Panc1 (cell line): Measurements from ENCODE around the gene ECI2. TPM values are rescaled to one million over a fixed set of nuclear protein-coding genes. Genes with fewer than 3 reads are reported as not detected.

Experiments used
- ATAC-seq: fragments of 200-7000 bp; cut with Tn5 transposase; 2 replicates; pipeline ENCODE4 v1.9.1; 2020; ENCODE audit warnings: mild to moderate bottlenecking, moderate library complexity
- BruUV-seq: library from RNA; stranded (reverse); fragments of 400-500 nt; replicated peaks from 2 replicates; lab custom pipeline; 2021; lab: Mats Ljungman, UMichigan
- CTCF ChIA-PET: fragments of 300-600 bp; sonication (Branson Sonifier 250); formaldehyde crosslinking; loops from one replicate; lab custom pipeline; 2022; ENCODE audit warnings: antibody characterized with exemption; lab: Charles Lee
- POLR2A ChIA-PET: fragments of 300-600 bp; sonication (Branson Sonifier 250); formaldehyde crosslinking; loops from one replicate; lab custom pipeline; 2022; ENCODE audit warnings: antibody characterized with exemption; lab: Charles Lee
- DNase-seq: peaks from one replicate; pipeline ENCODE4 v3.0.0-alpha.2; 2010; ENCODE audit warnings: low read depth, low spot score
- H3K27ac ChIP-seq: 2 replicates; pipeline ENCODE4 v1.5.1; 2011; ENCODE audit warnings: mild to moderate bottlenecking, low read length, inconsistent platforms
- H3K27me3 ChIP-seq: fragments of 200-500 bp; sonication (Bioruptor generic); 2 replicates; pipeline ENCODE4 v1.6.0; 2014; ENCODE audit warnings: low read length, inconsistent platforms; ENCODE audit not compliant: control insufficient read depth, insufficient read depth
- H3K36me3 ChIP-seq: fragments of 200-500 bp; sonication (Bioruptor generic); 2 replicates; pipeline ENCODE4 v1.5.1; 2014; ENCODE audit warnings: inconsistent platforms, mild to moderate bottlenecking, low read length, moderate library complexity; ENCODE audit not compliant: control insufficient read depth, insufficient read depth
- H3K4me1 ChIP-seq: 2 replicates; pipeline ENCODE4 v1.5.1; 2011; ENCODE audit warnings: inconsistent platforms, mild to moderate bottlenecking, low read length, moderate library complexity; ENCODE audit not compliant: control insufficient read depth, insufficient read depth
- H3K4me3 ChIP-seq, 2 experiments: 2 replicates each; pipeline ENCODE4 v1.5.1; 2011 to 2012; ENCODE audit warnings: low read depth in 2 of 2, low read length in 2 of 2, mild to moderate bottlenecking in 2 of 2, inconsistent platforms in 1 of 2, moderate library complexity in 1 of 2
- H3K9me3 ChIP-seq: fragments of 200-500 bp; sonication (Bioruptor generic); 2 replicates; pipeline ENCODE4 v1.5.1; 2014; ENCODE audit warnings: low read depth, mild to moderate bottlenecking, inconsistent platforms, low read length, moderate library complexity; ENCODE audit not compliant: control insufficient read depth, insufficient read depth
- CTCF ChIP-seq: fragments of 450-650 bp; IDR thresholded peaks from 2 replicates; pipeline ENCODE4 v1.5.1; 2017; ENCODE audit warnings: mild to moderate bottlenecking
- POLR2AphosphoS5 ChIP-seq: IDR thresholded peaks from 2 replicates; pipeline ENCODE4 v1.6.1; 2012; ENCODE audit warnings: mild to moderate bottlenecking, low read depth, low read length, moderate library complexity
- REST ChIP-seq, 2 experiments: IDR thresholded peaks; 2 replicates each; pipeline ENCODE4 v1.6.1; 2011 to 2012; ENCODE audit warnings: low read depth in 2 of 2, control low read depth in 1 of 2, low read length in 1 of 2, mild to moderate bottlenecking in 1 of 2, moderate library complexity in 1 of 2; ENCODE audit not compliant: insufficient read depth in 1 of 2
- SIN3A ChIP-seq: IDR thresholded peaks from 2 replicates; pipeline ENCODE4 v1.6.1; 2012; ENCODE audit warnings: low read depth, mild to moderate bottlenecking, low read length, moderate library complexity, borderline replicate concordance; ENCODE audit not compliant: insufficient read depth
- TCF7L2 ChIP-seq: IDR thresholded peaks from 2 replicates; pipeline ENCODE4 v1.6.1; 2011; ENCODE audit warnings: mild to moderate bottlenecking, low read depth, low read length, inconsistent platforms
- in situ Hi-C: cut with HindIII; loops from 2 replicates; pipeline ENCODE4 v1.10.0; 2016; ENCODE audit warnings: low sequenced_read_pairs, low pct_unique_long_range_greater_than_20kb
- intact Hi-C: fragments of 100-400 bp; cut with micrococcal nuclease; formaldehyde crosslinking; loops from one replicate; pipeline ENCODE4 v1.10.0; 2022; ENCODE audit not compliant: unreplicated experiment
- total RNA-seq: library from RNA; stranded (reverse); gene quantifications from one replicate; pipeline ENCODE4 v1.2.1, GENCODE V29; 2021; ENCODE audit not compliant: unreplicated experiment

Gene ECI2
- total RNA-seq, 1 experiment from 2014 or later: 34.5 TPM

DNA sequence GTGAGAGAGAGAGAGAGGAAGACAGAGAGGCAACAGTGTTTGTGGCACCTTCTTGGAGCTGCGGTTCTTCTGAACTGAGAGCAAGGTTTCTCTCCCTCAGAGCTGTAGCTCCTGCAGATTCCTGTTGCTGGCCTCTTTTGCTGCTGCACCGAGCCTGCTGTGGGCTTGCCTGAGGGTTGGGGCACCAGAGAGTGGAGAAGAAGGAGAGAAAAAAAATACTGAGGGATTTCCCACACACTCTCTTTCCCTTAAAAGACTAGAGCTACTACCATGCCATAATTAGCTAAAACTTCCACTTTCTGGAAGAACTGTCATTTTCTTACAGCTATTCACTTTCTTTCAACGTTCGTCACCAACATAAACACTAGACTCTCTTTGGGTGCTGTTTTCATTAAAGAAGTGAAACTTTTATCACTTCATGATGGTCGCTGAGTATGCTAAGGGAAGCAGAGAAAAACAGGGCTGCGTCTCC is 18.2 kb upstream of the ECI2 start:
- H3K27me3 ChIP-seq: no peaks in the 10 kb centered on the region
- TF ChIP-seq CTCF: no peak
- no peak for TF ChIP-seq TCF7L2
- no peak for TF ChIP-seq REST (IDR thresholded peaks at IDR 0.05; ENCODE audit: insufficient read depth in 1 of 2, low read depth in 2 of 2, low read length in 1 of 2)
- no peak for TF ChIP-seq POLR2AphosphoS5
- no peak for TF ChIP-seq SIN3A
- no TSS peak for BruUV-seq
- POLR2A ChIA-PET: no interaction called here
- in situ Hi-C loops: no loop called here
- no peak for DNase-seq
- no peaks in the 10 kb centered on the region for H3K36me3 ChIP-seq
- ATAC-seq: no peak
- intact Hi-C loops: no loop called here
- CTCF ChIA-PET: interaction anchor here (1.0 kb wide), 1 partner anchor 69 kb away, joined by 4 read pairs; no protein-coding TSS in a partner anchor
- no peak overlapping the region for H3K4me3 ChIP-seq
- H3K4me1 ChIP-seq: no peaks in the 10 kb centered on the region
- no peak overlapping the region for H3K27ac ChIP-seq
- H3K9me3 ChIP-seq: no peaks in the 10 kb centered on the region

- H3K9me3 ChIP-seq: no peaks in the 10 kb centered on the region; the same call in 1 of the 2 replicates
- ChIA-PET POLR2A (no interaction called here), CTCF (no interaction called here)
- no peak overlapping the region for H3K4me3 ChIP-seq
- intact Hi-C loops: no loop called here
- no TSS peak for BruUV-seq
- no peak overlapping the region for H3K27ac ChIP-seq
- H3K27me3 ChIP-seq: no peaks in the 10 kb centered on the region
- TF ChIP-seq REST (IDR thresholded peaks at IDR 0.05; ENCODE audit: insufficient read depth in 1 of 2, low read depth in 2 of 2, low read length in 1 of 2) (no peak), CTCF (no peak), SIN3A (no peak)
- ATAC-seq: no peak
- no peaks in the 10 kb centered on the region for H3K4me1 ChIP-seq
- in situ Hi-C loops: no loop called here
- no peaks in the 10 kb centered on the region for H3K36me3 ChIP-seq
- no peak for DNase-seq
These were observed 9.7 kb upstream of the ECI2 start for GRCh38 chr6:4145083-4145482.
